Measurements from ENCODE around the gene FKBP9. TPM values are rescaled to one million over a fixed set of nuclear protein-coding genes. Genes with fewer than 3 reads are reported as not detected.

The FKBP9 gene
- total RNA-seq, 2 donors from 2014 or later = 73.2 to 115 TPM

DNA sequence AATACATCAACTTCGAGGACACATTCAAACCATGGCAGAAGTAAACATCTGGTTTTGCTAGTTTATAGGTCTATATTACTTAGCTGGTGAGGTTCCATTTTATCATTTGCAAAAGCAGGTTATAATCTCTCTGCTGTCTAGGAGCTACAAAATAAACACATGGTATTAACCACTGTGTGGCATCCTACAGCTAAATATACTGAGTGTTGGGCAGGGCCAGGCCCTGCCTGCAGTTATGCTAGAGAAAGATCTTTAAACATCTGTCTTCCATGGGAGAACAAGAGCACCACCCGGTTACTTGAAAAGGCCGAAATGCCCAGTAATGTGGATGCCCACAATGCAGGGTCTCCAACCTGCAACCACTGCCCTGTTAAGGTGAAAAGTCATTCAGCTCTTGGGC lies 20.6 kb upstream of the FKBP9 start:
- TF ChIP-seq, protein P1, sequence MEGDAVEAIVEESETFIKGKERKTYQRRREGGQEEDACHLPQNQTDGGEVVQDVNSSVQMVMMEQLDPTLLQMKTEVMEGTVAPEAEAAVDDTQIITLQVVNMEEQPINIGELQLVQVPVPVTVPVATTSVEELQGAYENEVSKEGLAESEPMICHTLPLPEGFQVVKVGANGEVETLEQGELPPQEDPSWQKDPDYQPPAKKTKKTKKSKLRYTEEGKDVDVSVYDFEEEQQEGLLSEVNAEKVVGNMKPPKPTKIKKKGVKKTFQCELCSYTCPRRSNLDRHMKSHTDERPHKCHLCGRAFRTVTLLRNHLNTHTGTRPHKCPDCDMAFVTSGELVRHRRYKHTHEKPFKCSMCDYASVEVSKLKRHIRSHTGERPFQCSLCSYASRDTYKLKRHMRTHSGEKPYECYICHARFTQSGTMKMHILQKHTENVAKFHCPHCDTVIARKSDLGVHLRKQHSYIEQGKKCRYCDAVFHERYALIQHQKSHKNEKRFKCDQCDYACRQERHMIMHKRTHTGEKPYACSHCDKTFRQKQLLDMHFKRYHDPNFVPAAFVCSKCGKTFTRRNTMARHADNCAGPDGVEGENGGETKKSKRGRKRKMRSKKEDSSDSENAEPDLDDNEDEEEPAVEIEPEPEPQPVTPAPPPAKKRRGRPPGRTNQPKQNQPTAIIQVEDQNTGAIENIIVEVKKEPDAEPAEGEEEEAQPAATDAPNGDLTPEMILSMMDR (IDR thresholded peaks at IDR 0.05) = no peak
- no peak overlapping the region for H3K4me3 ChIP-seq
- no peak overlapping the region for H3K27ac ChIP-seq
- no peaks in the 10 kb centered on the region for H3K36me3 ChIP-seq
- H3K9me3 ChIP-seq = no peaks in the 10 kb centered on the region
- H3K4me1 ChIP-seq = no peaks in the 10 kb centered on the region
- DNase-seq = no peak
- intact Hi-C loops (cut with DNase I) = loop anchor here (5.0 kb wide), 1 partner anchor 39 kb away; no protein-coding TSS in a partner anchor
- no peak overlapping the region for H3K9ac ChIP-seq (ENCODE audit: low read depth in 2 of 2, low read length in 2 of 2)
- H3K27me3 ChIP-seq = no peaks in the 10 kb centered on the region

DNA sequence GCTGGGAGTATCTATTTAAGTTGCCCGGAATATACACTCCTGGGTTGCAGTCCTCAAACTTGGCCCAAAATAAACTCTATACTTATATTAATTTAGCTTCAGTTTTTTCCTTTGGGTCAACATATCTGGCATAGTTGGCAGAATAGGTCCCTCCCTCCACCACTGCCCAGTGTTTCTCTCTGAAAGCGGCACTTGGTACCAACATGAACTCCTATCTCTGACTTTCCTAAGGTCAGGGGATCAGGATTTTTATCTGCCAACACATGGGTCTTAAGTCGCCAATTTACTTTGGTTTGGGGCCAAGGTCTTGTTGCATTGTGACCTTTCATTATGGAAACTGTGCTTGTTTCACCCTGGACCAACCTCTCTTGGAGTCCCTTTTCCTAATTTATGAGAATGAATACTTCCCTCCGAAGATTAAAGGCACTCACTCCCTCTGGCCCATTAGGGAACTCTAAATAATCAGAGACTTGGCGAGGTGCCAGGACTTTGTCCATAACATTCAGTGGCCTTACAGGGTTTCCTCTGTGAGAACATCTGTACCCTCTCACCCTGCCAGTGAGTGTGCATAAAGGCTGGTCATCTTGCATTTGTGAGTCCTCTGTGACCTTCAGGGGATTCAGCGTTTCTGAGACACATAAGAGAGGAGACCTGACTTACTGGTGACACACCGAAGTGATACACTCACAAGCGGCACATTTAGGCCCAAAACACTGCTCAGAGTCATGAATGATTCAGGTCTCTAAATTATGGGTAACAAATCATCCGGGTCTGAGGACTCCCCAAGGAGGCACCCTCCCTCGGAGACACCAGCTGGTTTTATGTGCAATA lies 19.7 kb upstream of the FKBP9 start:
- Histone ChIP-seq H3K4me1 (no peaks in the 10 kb centered on the region), H3K36me3 (no peaks in the 10 kb centered on the region), H3K9me3 (no peaks in the 10 kb centered on the region), H3K4me3 (no peak overlapping the region), H3K27me3 (no peaks in the 10 kb centered on the region), H3K27ac (no peak overlapping the region), H3K9ac (ENCODE audit: low read depth in 2 of 2, low read length in 2 of 2) (no peak overlapping the region)
- TF ChIP-seq, protein P1 (IDR thresholded peaks at IDR 0.05) = no peak
- peak; percentile 42 for DNase-seq
- intact Hi-C loops (cut with DNase I) = loop anchor here (5.0 kb wide), 1 partner anchor 40 kb away; no protein-coding TSS in a partner anchor

DNA sequence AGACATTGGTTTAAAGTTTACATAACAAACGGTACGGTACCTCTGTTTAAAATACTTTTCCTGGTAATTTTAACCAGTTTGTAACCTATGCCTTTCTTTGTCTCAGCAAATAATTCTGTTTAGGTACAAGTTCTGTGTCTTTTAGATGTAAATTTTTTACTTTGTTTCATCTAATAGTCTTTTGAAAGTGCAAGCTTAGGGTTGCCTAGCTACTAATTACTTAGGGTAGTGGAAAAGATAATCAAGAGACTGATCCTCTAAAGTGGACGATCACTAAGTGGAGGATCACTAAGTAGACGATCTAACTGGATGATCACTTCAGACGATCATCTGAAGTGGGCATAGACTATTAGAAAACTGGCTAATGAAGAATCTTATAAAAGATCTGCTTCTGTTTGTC lies 16.1 kb upstream of the FKBP9 start:
- intact Hi-C loops (cut with DNase I) = loop anchor here (5.0 kb wide), 1 partner anchor 94 kb away; no protein-coding TSS in a partner anchor
- no peak for DNase-seq
- H3K27me3 ChIP-seq = no peaks in the 10 kb centered on the region
- H3K9ac ChIP-seq (ENCODE audit: low read depth in 2 of 2, low read length in 2 of 2) = peak overlapping the region; percentile 35 to 66
- no peaks in the 10 kb centered on the region for H3K9me3 ChIP-seq
- peak overlapping the region; percentile 98 for H3K27ac ChIP-seq
- no peaks in the 10 kb centered on the region for H3K4me1 ChIP-seq
- no peaks in the 10 kb centered on the region for H3K36me3 ChIP-seq
- TF ChIP-seq, protein P1 (IDR thresholded peaks at IDR 0.05) = no peak
- peak overlapping the region; percentile 87 for H3K4me3 ChIP-seq

DNA sequence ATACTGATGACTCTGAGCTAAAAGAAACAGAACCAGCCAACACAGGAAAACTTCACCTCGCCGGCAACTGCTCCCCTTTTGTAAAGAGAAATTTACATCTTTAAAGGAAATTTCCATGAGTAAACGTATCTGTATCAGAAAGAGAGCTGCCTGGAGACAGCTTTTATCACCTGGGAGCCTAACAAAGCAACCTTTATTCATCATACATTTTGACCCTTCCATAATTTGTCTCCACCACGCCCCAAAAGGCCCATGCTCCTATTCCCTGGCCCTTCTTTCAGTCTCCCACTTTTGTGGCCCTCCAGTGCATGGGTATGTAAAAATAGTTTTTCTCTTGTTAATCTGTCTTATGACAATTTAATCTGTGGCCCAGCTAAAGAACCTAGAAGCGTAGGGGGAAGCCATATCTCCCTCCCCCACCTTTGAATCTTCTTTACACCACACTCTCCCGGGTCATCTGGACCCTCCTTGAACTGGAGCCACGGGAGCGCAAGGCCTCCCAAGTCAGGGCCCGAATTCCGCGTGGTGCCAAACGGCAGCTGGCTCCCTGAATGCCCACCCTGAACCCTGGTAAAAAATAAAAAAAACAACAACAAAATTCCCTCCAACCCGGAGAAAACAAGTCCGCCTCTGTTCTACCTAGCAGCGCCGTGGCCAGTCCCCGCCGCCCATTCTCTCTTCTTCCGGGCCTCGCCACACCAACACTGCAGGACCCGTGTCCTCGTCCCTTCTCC lies 15.4 kb upstream of the FKBP9 start:
- TF ChIP-seq, protein P1 (IDR thresholded peaks at IDR 0.05) = no peak
- Histone ChIP-seq H3K9ac (ENCODE audit: low read depth in 2 of 2, low read length in 2 of 2) (peak overlapping the region; percentile 66 to 95), H3K27ac (peak overlapping the region; percentile 98), H3K4me3 (peak overlapping the region; percentile 87), H3K36me3 (no peaks in the 10 kb centered on the region), H3K27me3 (no peaks in the 10 kb centered on the region), H3K9me3 (no peaks in the 10 kb centered on the region), H3K4me1 (no peaks in the 10 kb centered on the region)
- intact Hi-C loops (cut with DNase I) = loop anchor here (5.0 kb wide), 1 partner anchor 95 kb away; no protein-coding TSS in a partner anchor
- DNase-seq = peak; percentile 38

DNA sequence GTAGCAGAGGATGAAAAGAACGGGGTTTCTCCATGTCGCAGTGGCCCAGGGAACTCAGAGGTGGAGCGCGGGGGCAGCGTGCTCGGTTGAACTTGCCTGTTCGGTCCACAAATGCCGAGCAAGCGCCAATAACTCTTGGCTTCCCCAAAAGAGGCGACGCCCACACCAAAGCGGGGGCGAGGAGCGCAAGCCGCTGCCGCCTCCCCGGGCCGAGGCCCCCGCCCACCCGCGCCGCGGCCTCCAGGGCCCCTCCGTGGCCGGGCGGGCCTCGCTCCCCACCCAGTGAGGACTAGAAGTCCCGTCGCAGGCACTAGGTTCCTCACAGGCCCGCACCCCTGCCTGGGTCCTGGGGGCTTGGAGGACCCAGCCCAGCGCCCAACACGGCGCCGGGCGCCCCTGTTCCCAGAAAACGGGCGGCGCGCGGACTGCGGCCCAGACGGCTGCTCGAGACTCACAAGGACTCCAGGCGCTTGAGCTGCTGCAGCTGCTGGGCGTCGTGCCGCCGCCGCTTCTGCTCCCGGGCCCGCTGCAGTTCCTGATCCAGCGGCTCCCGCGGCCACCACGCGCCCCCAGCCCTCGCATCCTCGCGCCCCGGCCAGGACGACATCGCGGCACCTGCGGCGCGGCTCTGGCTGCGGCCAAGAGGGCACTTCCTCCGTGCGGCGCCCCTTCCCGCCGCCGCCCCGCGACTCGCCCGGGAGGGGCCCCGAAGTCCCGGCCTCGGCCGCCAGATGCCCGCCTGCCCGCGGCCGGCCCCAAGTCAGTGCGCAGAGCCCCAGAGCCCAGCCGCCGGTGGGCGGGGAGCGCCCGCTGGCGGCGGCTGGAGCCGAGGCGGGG lies 14.6 kb upstream of the FKBP9 start:
- DNase-seq = peak; percentile 88
- intact Hi-C loops (cut with DNase I) = loop anchor here (5.0 kb wide), 1 partner anchor 95 kb away; no protein-coding TSS in a partner anchor

More for the DNA sequence above, 14.6 kb upstream of the FKBP9 start:
- Histone ChIP-seq H3K4me1 (no peaks in the 10 kb centered on the region), H3K4me3 (peak overlapping the region; percentile 87), H3K27ac (peak overlapping the region; percentile 98), H3K9me3 (no peaks in the 10 kb centered on the region), H3K36me3 (no peaks in the 10 kb centered on the region), H3K27me3 (no peaks in the 10 kb centered on the region), H3K9ac (ENCODE audit: low read depth in 2 of 2, low read length in 2 of 2) (peak overlapping the region; percentile 66 to 95)
- TF ChIP-seq, protein P1 (IDR thresholded peaks at IDR 0.05) = no peak

Data from colonic mucosa (tissue), 4 donors.